Omental fat pad (tissue), 4 donors: ENCODE results near the gene TRIM40. TPM values are rescaled to one million over a fixed set of nuclear protein-coding genes. Genes with fewer than 3 reads are reported as not detected.

ENCODE experiments used
- ATAC-seq: fragments of 150-250 bp; one replicate; pipeline ENCODE4 v1.9.1; 2016; ENCODE audit warnings: mild to moderate bottlenecking, moderate library complexity; ENCODE audit not compliant: low FRiP score
- DNase-seq: peaks from one replicate; pipeline ENCODE4 v3.0.0-alpha.2; 2019; ENCODE audit warnings: low spot score
- total RNA-seq, 4 donors: library from RNA; depleted of rRNA; stranded (reverse); fragments of >200 nt; gene quantifications; one replicate each; pipeline ENCODE4 v1.1.0, GENCODE V29; 2016
- TF ChIP-seq, protein P1 (sequence below), 3 donors: fragments of 450-650 bp; IDR thresholded peaks; one replicate each; pipeline ENCODE4 v1.5.1; 2016 to 2017; ENCODE audit warnings: antibody characterized with exemption in 3 of 3, mild to moderate bottlenecking in 3 of 3, moderate library complexity in 2 of 3

Gene TRIM40
- total RNA-seq, 4 donors from 2014 or later, result not detected

DNA sequence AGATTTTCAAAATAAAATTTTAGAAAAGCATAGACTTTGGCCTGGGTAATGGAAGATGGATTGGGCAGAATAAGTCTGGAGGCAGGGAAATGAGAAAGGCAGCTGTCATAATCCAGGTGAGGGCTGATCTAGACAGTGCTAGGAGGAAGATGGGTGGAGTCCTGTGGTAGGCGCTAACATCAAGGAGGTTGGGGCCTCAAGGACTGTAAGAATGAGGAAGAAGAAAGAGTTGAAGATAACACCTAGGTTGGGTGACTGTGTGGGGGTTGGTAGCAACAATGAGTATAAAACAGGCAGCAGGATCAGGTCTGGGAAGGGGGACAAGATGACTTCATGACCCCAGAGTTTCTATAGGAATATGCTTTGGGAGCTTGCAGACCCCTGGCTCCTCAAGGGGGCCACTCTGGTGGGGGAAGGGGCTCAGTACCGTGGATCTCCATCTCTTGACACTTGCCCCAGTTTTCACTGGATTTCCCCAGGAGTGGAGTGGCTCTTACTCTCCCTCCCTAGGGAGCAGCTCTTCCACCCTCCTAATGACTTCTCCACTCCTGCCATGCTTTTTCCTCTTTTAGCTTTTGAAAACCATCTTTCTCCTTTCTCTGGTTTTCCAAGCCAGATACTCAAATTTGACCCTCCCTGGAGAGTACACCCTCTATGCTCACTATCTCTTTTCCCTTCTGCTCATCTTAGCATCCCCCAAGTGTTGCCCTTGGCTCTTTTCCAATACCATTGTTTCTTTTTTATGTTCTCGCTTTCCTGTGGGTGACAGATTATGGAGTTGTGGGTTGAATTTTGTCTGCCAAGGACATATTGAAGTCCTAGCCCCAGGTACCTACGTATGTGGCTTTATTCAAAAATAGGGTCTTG lies 37.8 kb upstream of the TRIM40 start:
- DNase-seq (no peak), ATAC-seq (no peak)
- TF ChIP-seq, protein P1, sequence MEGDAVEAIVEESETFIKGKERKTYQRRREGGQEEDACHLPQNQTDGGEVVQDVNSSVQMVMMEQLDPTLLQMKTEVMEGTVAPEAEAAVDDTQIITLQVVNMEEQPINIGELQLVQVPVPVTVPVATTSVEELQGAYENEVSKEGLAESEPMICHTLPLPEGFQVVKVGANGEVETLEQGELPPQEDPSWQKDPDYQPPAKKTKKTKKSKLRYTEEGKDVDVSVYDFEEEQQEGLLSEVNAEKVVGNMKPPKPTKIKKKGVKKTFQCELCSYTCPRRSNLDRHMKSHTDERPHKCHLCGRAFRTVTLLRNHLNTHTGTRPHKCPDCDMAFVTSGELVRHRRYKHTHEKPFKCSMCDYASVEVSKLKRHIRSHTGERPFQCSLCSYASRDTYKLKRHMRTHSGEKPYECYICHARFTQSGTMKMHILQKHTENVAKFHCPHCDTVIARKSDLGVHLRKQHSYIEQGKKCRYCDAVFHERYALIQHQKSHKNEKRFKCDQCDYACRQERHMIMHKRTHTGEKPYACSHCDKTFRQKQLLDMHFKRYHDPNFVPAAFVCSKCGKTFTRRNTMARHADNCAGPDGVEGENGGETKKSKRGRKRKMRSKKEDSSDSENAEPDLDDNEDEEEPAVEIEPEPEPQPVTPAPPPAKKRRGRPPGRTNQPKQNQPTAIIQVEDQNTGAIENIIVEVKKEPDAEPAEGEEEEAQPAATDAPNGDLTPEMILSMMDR (IDR thresholded peaks at IDR 0.05), result no peak

DNA sequence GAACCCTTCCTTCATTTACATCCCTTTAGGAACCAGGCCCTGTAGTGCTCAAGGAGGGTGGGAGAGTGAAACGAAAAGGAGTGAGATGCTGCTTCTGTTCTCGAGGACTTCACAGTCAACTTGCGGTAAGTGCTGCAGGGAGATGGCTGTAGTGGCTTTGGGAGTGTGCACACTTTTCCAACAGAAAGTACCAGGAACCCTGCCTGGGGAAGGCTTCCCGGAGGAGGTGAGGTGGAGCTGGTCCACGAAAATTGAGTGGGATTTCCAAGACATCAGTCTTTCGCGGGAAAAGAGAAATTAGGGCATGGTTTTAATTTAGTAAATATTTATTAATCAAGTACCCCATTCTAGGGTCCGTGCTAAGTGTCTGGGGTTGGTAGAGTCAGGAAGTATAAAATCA lies 35.8 kb upstream of the TRIM40 start:
- DNase-seq (no peak), ATAC-seq (no peak)
- TF ChIP-seq, protein P1 (IDR thresholded peaks at IDR 0.05), result no peak

DNA sequence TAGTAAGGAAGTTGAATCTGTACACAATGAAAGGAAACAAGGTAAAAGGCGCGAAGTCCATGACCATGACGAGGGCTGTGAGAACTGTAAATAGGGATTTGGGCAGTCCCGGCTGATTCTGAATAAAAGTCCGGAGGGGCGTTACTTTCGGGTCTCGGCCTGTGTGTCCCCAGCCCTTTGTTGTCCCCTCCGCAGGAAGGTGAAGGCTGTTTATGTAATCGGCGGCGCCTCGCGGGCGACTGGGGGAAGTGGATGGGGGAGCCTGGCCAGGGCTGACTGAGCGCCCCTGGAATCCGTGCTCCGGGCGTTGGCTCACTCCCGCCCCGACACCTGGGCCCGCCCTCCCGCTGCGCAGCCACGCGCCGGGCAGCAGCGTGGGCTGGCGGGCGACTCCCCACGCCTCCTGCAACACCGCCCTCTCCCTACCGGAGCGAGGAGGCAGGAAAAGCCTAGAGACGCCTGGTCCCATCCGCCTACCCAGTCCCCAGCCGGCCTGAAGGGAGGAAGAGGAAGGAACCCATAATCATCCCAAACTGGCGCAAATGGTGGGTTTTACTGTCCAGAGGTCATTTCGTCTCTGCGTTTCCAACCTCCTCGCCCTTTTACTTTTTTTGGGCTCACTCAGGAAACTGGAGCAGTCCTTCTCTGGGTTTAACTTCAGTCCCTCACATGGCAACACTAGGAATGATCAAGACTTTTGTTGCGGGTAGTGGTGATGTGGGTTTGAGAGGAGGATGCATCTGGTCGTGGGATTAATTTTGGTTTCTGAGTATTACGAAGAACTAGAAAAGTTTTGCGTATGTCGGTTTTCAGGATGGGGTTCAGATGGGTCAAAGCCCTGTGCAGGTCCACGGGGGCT lies 35.1 kb upstream of the TRIM40 start:
- ATAC-seq, result peak; percentile 54
- no peak for DNase-seq
- TF ChIP-seq, protein P1 (IDR thresholded peaks at IDR 0.05), result no peak

DNA sequence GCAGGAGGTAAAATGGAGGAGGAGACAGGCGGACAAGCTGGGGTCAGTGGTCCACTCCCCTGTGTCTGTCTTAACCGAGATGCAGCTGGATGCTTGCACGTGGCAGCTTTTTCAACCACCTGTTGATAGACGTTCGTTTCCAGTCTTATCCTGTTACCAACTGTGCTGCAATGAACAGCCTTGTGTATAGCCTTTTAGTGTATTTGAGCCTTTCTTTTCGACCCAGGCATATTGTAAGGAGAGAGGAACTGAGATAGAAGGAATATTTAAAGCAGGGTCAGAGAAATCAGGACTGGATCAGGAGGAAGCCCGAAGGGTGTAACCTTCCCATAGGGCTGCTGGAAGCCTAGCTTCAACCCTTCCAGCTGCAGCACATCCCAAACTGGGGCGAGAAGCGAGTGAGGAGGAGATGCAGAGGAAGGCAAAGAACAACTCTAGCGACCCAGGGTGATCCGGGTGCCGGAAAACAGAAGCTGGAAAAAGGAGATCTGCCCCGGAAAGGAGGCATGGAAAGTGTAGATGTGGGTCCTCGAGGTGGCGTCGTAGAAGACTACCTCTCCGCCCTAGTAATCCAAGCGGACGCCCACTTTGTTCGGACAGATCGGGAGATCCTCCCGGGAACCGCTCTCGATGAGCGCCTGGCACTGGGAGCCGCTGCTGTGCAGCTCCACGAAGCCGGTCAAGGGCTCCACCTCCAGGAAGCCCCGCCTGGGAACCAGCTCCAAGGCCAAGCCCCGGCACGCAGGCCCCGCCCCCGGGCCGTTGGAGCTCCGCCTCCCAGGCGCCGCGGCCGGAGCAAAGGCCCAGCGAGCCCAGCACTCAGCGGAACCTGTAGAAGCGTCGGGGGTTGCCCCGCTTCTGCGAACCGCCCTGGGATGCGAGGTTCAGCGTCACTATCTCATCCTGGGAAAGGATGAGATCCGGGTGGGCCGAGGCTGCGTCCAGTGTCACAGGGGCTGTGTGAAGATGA lies 34.2 kb upstream of the TRIM40 start:
- peak; percentile 71 for DNase-seq
- peak; percentile 93 for ATAC-seq
- TF ChIP-seq, protein P1 (IDR thresholded peaks at IDR 0.05), result no peak

DNA sequence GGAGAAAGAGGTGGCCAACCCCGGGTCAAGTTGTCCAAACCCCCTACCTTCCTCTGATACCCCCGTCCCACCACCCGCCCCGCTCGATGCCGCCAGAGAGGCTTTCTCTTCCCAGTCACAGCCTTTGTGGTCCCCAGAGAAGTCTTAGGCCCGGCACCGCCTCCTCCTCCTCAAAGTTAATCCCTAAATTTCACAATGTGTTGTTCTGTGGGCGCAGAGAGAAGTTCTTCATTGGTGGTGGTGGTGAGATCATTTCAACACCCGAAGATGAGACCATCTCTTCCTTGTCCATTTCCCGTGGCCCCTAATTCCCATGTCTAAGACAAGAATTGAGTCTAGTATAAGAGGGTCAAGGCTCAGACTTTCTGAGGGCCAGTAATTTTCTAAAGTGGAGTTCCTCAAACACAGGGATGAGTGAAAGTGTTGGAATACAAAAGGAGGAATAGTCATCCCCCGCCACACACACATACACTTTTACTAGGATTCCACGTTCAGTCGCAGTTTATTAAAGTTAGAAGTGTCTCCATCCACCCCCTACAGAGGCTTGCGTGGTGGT lies 33.4 kb upstream of the TRIM40 start:
- DNase-seq, result no peak
- ATAC-seq, result peak; percentile 33

More for the DNA sequence above, 33.4 kb upstream of the TRIM40 start:
- TF ChIP-seq, protein P1 (IDR thresholded peaks at IDR 0.05), result no peak
